Progenitor cell of endocrine pancreas (in vitro differentiated cells): Measurements from ENCODE around the gene OSBPL6. TPM values are rescaled to one million over a fixed set of nuclear protein-coding genes. Genes with fewer than 3 reads are reported as not detected.
"Not testable (repeated sequence)": the region's sequence is repeated elsewhere in the genome, so short reads cannot be mapped to it uniquely, and the experiment has no call there.

Experiments used
- DNase-seq: peaks from one replicate; pipeline ENCODE4 v3.0.0; 2021; ENCODE audit warnings: low spot score; ENCODE audit not compliant: unreplicated experiment
- H3K27ac Mint-ChIP-seq: 2 replicates; pipeline ENCODE4 v1.8.0; 2021; ENCODE audit warnings: mild to moderate bottlenecking, moderate library complexity, mixed read lengths
- H3K27me3 Mint-ChIP-seq: 2 replicates; pipeline ENCODE4 v1.8.0; 2021; ENCODE audit warnings: mixed read lengths
- H3K36me3 Mint-ChIP-seq: 2 replicates; pipeline ENCODE4 v1.8.0; 2022; ENCODE audit warnings: mixed read lengths; ENCODE audit not compliant: insufficient read depth
- H3K4me1 Mint-ChIP-seq: 2 replicates; pipeline ENCODE4 v1.8.0; 2021; ENCODE audit warnings: low read depth, mixed read lengths
- H3K4me3 Mint-ChIP-seq: 2 replicates; pipeline ENCODE4 v1.8.0; 2021; ENCODE audit warnings: low read depth, mild to moderate bottlenecking, moderate library complexity, mixed read lengths
- H3K9me3 Mint-ChIP-seq: 2 replicates; pipeline ENCODE4 v1.8.0; 2021; ENCODE audit warnings: low read depth, mixed read lengths
- CTCF ChIP-seq: fragments of 200-600 bp; sonication (generic); IDR thresholded peaks from one replicate; pipeline ENCODE4 v1.5.0; 2021; ENCODE audit warnings: antibody characterized with exemption, mild to moderate bottlenecking; ENCODE audit not compliant: unreplicated experiment
- total RNA-seq: library from RNA; stranded (reverse); gene quantifications from 2 replicates; pipeline ENCODE4 v1.2.1, GENCODE V29; 2021

Gene OSBPL6
- total RNA-seq, 1 donor from 2014 or later = 2.4 TPM

- no peak for DNase-seq
- Mint-ChIP-seq H3K27me3 (no peaks in the 10 kb centered on the region), H3K4me3 (no peak overlapping the region), H3K27ac (no peak overlapping the region), H3K4me1 (peaks cover 12% of the 10 kb centered on the region), H3K9me3 (no peaks in the 10 kb centered on the region), H3K36me3 (no peaks in the 10 kb centered on the region)
- no peak for TF ChIP-seq CTCF
Measured at GRCh38 chr2:178345951-178346350, 151.6 kb downstream of the OSBPL6 start.

- peaks cover 3% of the 10 kb centered on the region for H3K36me3 Mint-ChIP-seq
Measured at GRCh38 chr2:178350051-178350450, 155.7 kb downstream of the OSBPL6 start.

GRCh38 chr2:178357704-178358103, 163.4 kb downstream of the OSBPL6 start:
- not testable (repeated sequence) for DNase-seq, H3K27me3 Mint-ChIP-seq, H3K4me1 Mint-ChIP-seq, H3K36me3 Mint-ChIP-seq, H3K4me3 Mint-ChIP-seq, H3K27ac Mint-ChIP-seq
- peaks cover 34% of the 10 kb centered on the region for H3K9me3 Mint-ChIP-seq

More at GRCh38 chr2:178350051-178350450, 155.7 kb downstream of the OSBPL6 start:
- Mint-ChIP-seq H3K4me1 (peaks cover 12% of the 10 kb centered on the region), H3K27ac (no peak overlapping the region), H3K4me3 (no peak overlapping the region), H3K27me3 (no peaks in the 10 kb centered on the region), H3K9me3 (peaks cover 15% of the 10 kb centered on the region)
- no peak for DNase-seq
- no peak for TF ChIP-seq CTCF

- H3K4me3 Mint-ChIP-seq = no peak overlapping the region
- DNase-seq = no peak
- H3K27ac Mint-ChIP-seq = no peak overlapping the region
- H3K36me3 Mint-ChIP-seq = peaks cover 2% of the 10 kb centered on the region
- no peaks in the 10 kb centered on the region for H3K27me3 Mint-ChIP-seq
- H3K9me3 Mint-ChIP-seq = peaks cover 24% of the 10 kb centered on the region
- TF ChIP-seq CTCF = no peak
- no peaks in the 10 kb centered on the region for H3K4me1 Mint-ChIP-seq
Measured at GRCh38 chr2:178359192-178359912, 165.0 kb downstream of the OSBPL6 start.

- Mint-ChIP-seq H3K9me3 (peaks cover 11% of the 10 kb centered on the region), H3K27ac (no peak overlapping the region), H3K36me3 (no peaks in the 10 kb centered on the region), H3K4me1 (no peaks in the 10 kb centered on the region), H3K4me3 (no peak overlapping the region), H3K27me3 (no peaks in the 10 kb centered on the region)
- TF ChIP-seq CTCF = no peak
- no peak for DNase-seq
Measured at GRCh38 chr2:178361588-178361987, 167.3 kb downstream of the OSBPL6 start.

- Mint-ChIP-seq H3K36me3 (no peaks in the 10 kb centered on the region), H3K27me3 (no peaks in the 10 kb centered on the region), H3K4me1 (no peaks in the 10 kb centered on the region), H3K27ac (no peak overlapping the region), H3K9me3 (peaks cover 4% of the 10 kb centered on the region), H3K4me3 (no peak overlapping the region)
- no peak for TF ChIP-seq CTCF
- DNase-seq = no peak
Measured at GRCh38 chr2:178363252-178363651, 168.9 kb downstream of the OSBPL6 start.
